Measurements from ENCODE around the gene PRKCA.

PRKCA gene

GRCh38 chr17:66654106-66654740, 351.8 kb downstream of the PRKCA start:
- H3K9ac ChIP-seq (ENCODE audit: low read depth, low read length, poor library complexity, severe bottlenecking) = no peak overlapping the region
- TF ChIP-seq CTCF (conservative IDR thresholded peaks at IDR 0.05; ENCODE audit: low read length) = no peak
- H3K4me1 ChIP-seq (ENCODE audit: insufficient read depth, low read length, poor library complexity, severe bottlenecking) = no peaks in the 10 kb centered on the region
- H4K20me1 ChIP-seq (ENCODE audit: insufficient read depth, low read length, poor library complexity, severe bottlenecking) = no peaks in the 10 kb centered on the region
- no peak overlapping the region for H3K4me3 ChIP-seq (ENCODE audit: low read length, poor library complexity, severe bottlenecking)
- no peaks in the 10 kb centered on the region; the same call in 1 of the 2 replicates for H3K9me3 ChIP-seq (ENCODE audit: insufficient read depth, low read depth, low read length)
- no peaks in the 10 kb centered on the region for H3K9me2 ChIP-seq (replicated peaks; ENCODE audit: low read depth, low read length)
- H3K27me3 ChIP-seq (ENCODE audit: insufficient read depth, low read length, poor library complexity, severe bottlenecking) = no peaks in the 10 kb centered on the region
- H3F3A ChIP-seq (ENCODE audit: low read depth) = no peaks in the 10 kb centered on the region
- no peak overlapping the region for H2AFZ ChIP-seq (ENCODE audit: low read length)
- H3K4me2 ChIP-seq (ENCODE audit: low read depth, low read length, poor library complexity, severe bottlenecking) = no peak overlapping the region
- no peaks in the 10 kb centered on the region for H3K36me3 ChIP-seq (ENCODE audit: insufficient read depth, low read length)
- H3K79me2 ChIP-seq (ENCODE audit: insufficient read depth, low read length) = no peaks in the 10 kb centered on the region

GRCh38 chr17:66654764-66655163, 352.4 kb downstream of the PRKCA start:
- Histone ChIP-seq H3F3A (ENCODE audit: low read depth) (no peaks in the 10 kb centered on the region), H3K4me2 (ENCODE audit: low read depth, low read length, poor library complexity, severe bottlenecking) (no peak overlapping the region), H4K20me1 (ENCODE audit: insufficient read depth, low read length, poor library complexity, severe bottlenecking) (no peaks in the 10 kb centered on the region), H2AFZ (ENCODE audit: low read length) (no peak overlapping the region), H3K36me3 (ENCODE audit: insufficient read depth, low read length) (no peaks in the 10 kb centered on the region), H3K9me2 (replicated peaks; ENCODE audit: low read depth, low read length) (no peaks in the 10 kb centered on the region), H3K79me2 (ENCODE audit: insufficient read depth, low read length) (no peaks in the 10 kb centered on the region), H3K9me3 (ENCODE audit: insufficient read depth, low read depth, low read length) (no peaks in the 10 kb centered on the region; the same call in 1 of the 2 replicates), H3K27me3 (ENCODE audit: insufficient read depth, low read length, poor library complexity, severe bottlenecking) (no peaks in the 10 kb centered on the region), H3K9ac (ENCODE audit: low read depth, low read length, poor library complexity, severe bottlenecking) (no peak overlapping the region), H3K4me1 (ENCODE audit: insufficient read depth, low read length, poor library complexity, severe bottlenecking) (no peaks in the 10 kb centered on the region), H3K4me3 (ENCODE audit: low read length, poor library complexity, severe bottlenecking) (no peak overlapping the region)
- TF ChIP-seq CTCF (conservative IDR thresholded peaks at IDR 0.05; ENCODE audit: low read length) (no peak), EZH2phosphoT487 (IDR thresholded peaks at IDR 0.05; ENCODE audit: borderline replicate concordance) (no peak)

GRCh38 chr17:66655461-66655860, 353.0 kb downstream of the PRKCA start:
- Histone ChIP-seq H3K4me1 (ENCODE audit: insufficient read depth, low read length, poor library complexity, severe bottlenecking) (no peaks in the 10 kb centered on the region), H3K4me2 (ENCODE audit: low read depth, low read length, poor library complexity, severe bottlenecking) (no peak overlapping the region), H3K36me3 (ENCODE audit: insufficient read depth, low read length) (no peaks in the 10 kb centered on the region), H3K9ac (ENCODE audit: low read depth, low read length, poor library complexity, severe bottlenecking) (no peak overlapping the region), H3K27me3 (ENCODE audit: insufficient read depth, low read length, poor library complexity, severe bottlenecking) (no peaks in the 10 kb centered on the region), H3K4me3 (ENCODE audit: low read length, poor library complexity, severe bottlenecking) (no peak overlapping the region), H3K9me3 (ENCODE audit: insufficient read depth, low read depth, low read length) (no peaks in the 10 kb centered on the region; the same call in 1 of the 2 replicates), H3F3A (ENCODE audit: low read depth) (no peaks in the 10 kb centered on the region), H4K20me1 (ENCODE audit: insufficient read depth, low read length, poor library complexity, severe bottlenecking) (no peaks in the 10 kb centered on the region), H2AFZ (ENCODE audit: low read length) (no peak overlapping the region), H3K79me2 (ENCODE audit: insufficient read depth, low read length) (no peaks in the 10 kb centered on the region), H3K9me2 (replicated peaks; ENCODE audit: low read depth, low read length) (no peaks in the 10 kb centered on the region)
- TF ChIP-seq EZH2phosphoT487 (IDR thresholded peaks at IDR 0.05; ENCODE audit: borderline replicate concordance) = no peak
- no peak for TF ChIP-seq CTCF (conservative IDR thresholded peaks at IDR 0.05; ENCODE audit: low read length)
